ENCODE measurements around the gene STAMBP.
A peak's percentile ranks its signal among the peaks of the same experiment; 100 is the strongest.
"Not testable (repeated sequence)": the region's sequence is repeated elsewhere in the genome, so short reads cannot be mapped to it uniquely, and the experiment has no call there.

STAMBP gene

DNA sequence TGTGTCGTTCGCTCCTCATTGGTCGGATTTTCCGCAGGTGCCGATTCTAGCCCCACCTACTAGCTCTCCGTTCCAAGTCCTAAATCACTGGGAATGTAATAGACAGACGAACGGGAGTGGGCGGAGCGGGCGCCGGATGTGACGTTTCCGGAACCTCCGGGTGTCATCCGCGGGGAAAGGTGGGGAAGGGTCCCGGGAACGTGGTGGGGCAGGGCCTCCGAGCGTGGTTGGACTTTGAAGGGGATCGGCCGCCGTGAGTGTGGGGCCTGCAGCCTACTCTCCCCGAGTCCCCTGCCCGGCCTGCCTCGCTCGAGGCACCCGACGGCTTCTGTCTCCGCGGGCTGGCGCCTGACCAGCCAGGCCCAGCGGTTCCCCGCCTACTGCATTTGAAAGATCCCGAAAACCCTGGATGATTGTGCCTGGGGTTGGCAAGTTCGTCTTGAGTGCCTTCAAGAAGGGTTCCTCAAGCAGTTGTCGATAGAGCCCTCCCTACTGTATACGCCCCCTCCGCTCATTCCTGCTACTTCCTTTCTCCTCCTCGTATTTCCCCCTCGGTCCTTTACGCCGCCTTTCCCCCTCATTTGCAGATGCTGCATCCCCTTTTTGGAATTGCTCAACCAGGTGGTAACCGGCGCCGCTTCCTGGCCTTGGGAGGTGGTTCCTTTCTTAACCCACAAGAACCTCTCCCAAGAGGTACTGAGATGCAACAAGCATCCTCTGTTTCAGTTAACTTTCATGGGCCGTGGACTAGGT is at the start of gene STAMBP:
STAMBP (plus strand) TSS at position 144 of the 753 bp plus-strand sequence. CDS start 1,896 bp downstream, outside the sequence.
- Histone ChIP-seq H3K9ac (ENCODE audit: low read depth, low read length) (peak within 1 kb of the TSS; percentile 81), H3K4me1 (ENCODE audit: control insufficient read depth, insufficient read depth, low read length) (peaks cover 7% of the 10 kb centered on the region), H3K9me3 (ENCODE audit: control insufficient read depth, insufficient read depth, low read length) (no peaks in the 10 kb centered on the region), H3K36me3 (ENCODE audit: control insufficient read depth, insufficient read depth, low read length) (peaks cover 28% of the 10 kb centered on the region), H3K4me3 (ENCODE audit: low read depth, low read length) (peak within 1 kb of the TSS; percentile 85), H3K27me3 (ENCODE audit: control insufficient read depth, insufficient read depth, low read length) (peaks cover 8% of the 10 kb centered on the region; the same call in 1 of the 2 replicates), H3K27ac (ENCODE audit: low read depth, low read length) (peak within 1 kb of the TSS; percentile 92)

DNA sequence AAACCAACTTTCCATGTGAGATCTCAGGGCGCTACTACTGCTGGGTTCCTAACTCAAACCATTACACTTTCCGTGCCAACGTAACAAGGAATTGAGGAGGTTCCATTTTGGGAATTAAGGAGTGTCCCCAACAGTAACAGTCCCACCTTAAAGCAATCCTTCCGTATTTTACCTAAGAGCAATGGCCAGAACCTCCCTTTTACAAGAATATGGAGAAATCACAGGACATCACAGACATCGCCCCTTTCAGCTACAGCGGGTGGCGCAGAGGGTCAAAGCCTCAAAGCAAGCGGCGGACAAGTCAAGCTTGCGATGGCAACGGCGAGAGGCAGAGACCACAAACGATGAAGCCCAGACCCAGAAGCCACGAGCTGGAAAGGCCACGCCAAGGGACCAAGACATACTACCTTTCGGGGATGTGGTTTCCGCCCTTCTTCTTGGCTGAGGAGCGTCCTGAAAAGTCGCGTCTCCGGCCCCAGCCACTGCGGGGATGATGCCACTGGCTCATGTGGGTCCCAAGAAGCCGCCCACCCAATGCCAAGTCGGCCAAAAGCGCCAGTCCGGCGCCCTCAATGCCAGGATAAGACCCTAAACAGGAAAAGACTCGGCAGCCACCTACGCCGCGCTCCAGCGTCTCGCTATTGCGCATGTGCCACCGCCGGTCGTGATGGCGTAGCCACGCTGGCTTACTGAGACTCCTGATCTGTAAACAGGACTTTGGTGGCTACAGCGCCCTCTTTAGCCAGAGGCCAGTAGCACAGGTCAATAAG is 49.1 kb upstream of the STAMBP start, which contains the start of gene DUSP11:
DUSP11 (minus strand) TSS at position 637 of the 770 bp plus-strand sequence; CDS start at position 508, 129 bp downstream.
- H3K9me3 ChIP-seq (ENCODE audit: control insufficient read depth, insufficient read depth, low read length): no peaks in the 10 kb centered on the region
- peaks cover 26% of the 10 kb centered on the region for H3K36me3 ChIP-seq (ENCODE audit: control insufficient read depth, insufficient read depth, low read length)
- H3K4me3 ChIP-seq (ENCODE audit: low read depth, low read length): peak within 1 kb of the TSS; percentile 87
- peak within 1 kb of the TSS; percentile 92 for H3K9ac ChIP-seq (ENCODE audit: low read depth, low read length)
- H3K27ac ChIP-seq (ENCODE audit: low read depth, low read length): peak within 1 kb of the TSS; percentile 80
- H3K27me3 ChIP-seq (ENCODE audit: control insufficient read depth, insufficient read depth, low read length): no peaks in the 10 kb centered on the region
- 0 out of 2 replicates have a peak, but pooled peaks cover 3% of the 10 kb centered on the region for H3K4me1 ChIP-seq (ENCODE audit: control insufficient read depth, insufficient read depth, low read length)

- H3K4me3 ChIP-seq (ENCODE audit: low read depth, low read length): peak overlapping the region; percentile 87; the same call in 1 of the 2 replicates
- H3K9me3 ChIP-seq (ENCODE audit: control insufficient read depth, insufficient read depth, low read length): no peaks in the 10 kb centered on the region
- no peak overlapping the region for H3K27ac ChIP-seq (ENCODE audit: low read depth, low read length)
- no peak overlapping the region for H3K9ac ChIP-seq (ENCODE audit: low read depth, low read length)
- no peaks in the 10 kb centered on the region for H3K27me3 ChIP-seq (ENCODE audit: control insufficient read depth, insufficient read depth, low read length)
- 0 out of 2 replicates have a peak, but pooled peaks cover 3% of the 10 kb centered on the region for H3K4me1 ChIP-seq (ENCODE audit: control insufficient read depth, insufficient read depth, low read length)
- H3K36me3 ChIP-seq (ENCODE audit: control insufficient read depth, insufficient read depth, low read length): peaks cover 21% of the 10 kb centered on the region
These were observed 48.6 kb upstream of the STAMBP start for GRCh38 chr2:73780237-73780582.

DNA sequence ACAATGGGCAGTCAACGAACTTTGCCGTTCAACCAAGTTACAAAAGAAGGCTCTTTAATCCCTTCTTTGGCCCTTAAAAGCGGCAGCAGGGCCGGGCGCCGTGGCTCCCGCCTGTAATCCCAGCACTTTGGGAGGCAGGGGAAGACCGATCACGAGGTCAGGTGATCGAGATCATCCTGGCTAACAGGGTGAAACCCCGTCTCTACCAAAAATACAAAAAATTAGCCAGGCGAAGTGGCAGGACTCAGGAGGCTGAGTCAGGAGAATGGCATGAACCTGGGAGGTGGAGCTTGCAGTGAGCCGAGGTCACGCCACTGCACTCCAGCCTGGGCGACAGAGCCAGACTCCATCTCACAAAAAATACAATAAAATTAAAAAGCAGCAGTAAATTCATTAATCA is 45.4 kb upstream of the STAMBP start:
- not testable (repeated sequence) for H3K36me3 ChIP-seq (ENCODE audit: control insufficient read depth, insufficient read depth, low read length); H3K4me1 ChIP-seq (ENCODE audit: control insufficient read depth, insufficient read depth, low read length); H3K9me3 ChIP-seq (ENCODE audit: control insufficient read depth, insufficient read depth, low read length); H3K27ac ChIP-seq (ENCODE audit: low read depth, low read length); H3K27me3 ChIP-seq (ENCODE audit: control insufficient read depth, insufficient read depth, low read length); H3K9ac ChIP-seq (ENCODE audit: low read depth, low read length); H3K4me3 ChIP-seq (ENCODE audit: low read depth, low read length)

- H3K36me3 ChIP-seq (ENCODE audit: control insufficient read depth, insufficient read depth, low read length); H3K4me1 ChIP-seq (ENCODE audit: control insufficient read depth, insufficient read depth, low read length); H3K27me3 ChIP-seq (ENCODE audit: control insufficient read depth, insufficient read depth, low read length); H3K4me3 ChIP-seq (ENCODE audit: low read depth, low read length); H3K9ac ChIP-seq (ENCODE audit: low read depth, low read length); H3K27ac ChIP-seq (ENCODE audit: low read depth, low read length); H3K9me3 ChIP-seq (ENCODE audit: control insufficient read depth, insufficient read depth, low read length): not testable (repeated sequence)
These were observed 44.9 kb upstream of the STAMBP start, which contains the start of gene C2orf78 for GRCh38 chr2:73783883-73784282. TSS of gene C2orf78 (plus strand) at chr2:73784183. CDS start at chr2:73784310, 127 bp downstream.

DNA sequence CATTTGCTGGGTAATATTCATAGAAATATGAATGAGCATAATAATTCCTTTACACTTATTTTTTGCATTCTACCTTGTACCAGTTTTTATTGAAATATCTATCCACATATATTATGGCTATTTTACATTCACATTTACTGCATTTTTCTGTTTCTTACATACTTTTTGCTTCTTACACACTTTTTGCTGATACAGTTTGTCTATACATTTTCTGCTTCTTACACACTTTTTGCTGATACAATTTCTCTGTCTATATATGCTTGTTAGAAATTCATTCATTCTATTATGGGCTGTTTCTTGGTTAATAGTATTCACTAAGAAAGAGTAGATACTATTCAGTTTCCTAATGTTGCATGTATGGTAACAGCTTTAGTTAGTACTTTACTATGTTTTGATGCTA is 16.9 kb upstream of the STAMBP start:
- H3K27ac ChIP-seq (ENCODE audit: low read depth, low read length): no peak overlapping the region

GRCh38 chr2:73812635-73813034 is 16.1 kb upstream of the STAMBP start:
- no peak overlapping the region for H3K4me3 ChIP-seq (ENCODE audit: low read depth, low read length)
- no peaks in the 10 kb centered on the region for H3K9me3 ChIP-seq (ENCODE audit: control insufficient read depth, insufficient read depth, low read length)
- no peak overlapping the region for H3K27ac ChIP-seq (ENCODE audit: low read depth, low read length)
- H3K9ac ChIP-seq (ENCODE audit: low read depth, low read length): no peak overlapping the region
- H3K4me1 ChIP-seq (ENCODE audit: control insufficient read depth, insufficient read depth, low read length): no peaks in the 10 kb centered on the region
- H3K27me3 ChIP-seq (ENCODE audit: control insufficient read depth, insufficient read depth, low read length): peaks cover 18% of the 10 kb centered on the region
- H3K36me3 ChIP-seq (ENCODE audit: control insufficient read depth, insufficient read depth, low read length): no peaks in the 10 kb centered on the region

More for the DNA sequence above, 16.9 kb upstream of the STAMBP start:
- Histone ChIP-seq H3K36me3 (ENCODE audit: control insufficient read depth, insufficient read depth, low read length) (no peaks in the 10 kb centered on the region), H3K4me1 (ENCODE audit: control insufficient read depth, insufficient read depth, low read length) (no peaks in the 10 kb centered on the region), H3K27me3 (ENCODE audit: control insufficient read depth, insufficient read depth, low read length) (peaks cover 18% of the 10 kb centered on the region), H3K4me3 (ENCODE audit: low read depth, low read length) (no peak overlapping the region), H3K9ac (ENCODE audit: low read depth, low read length) (no peak overlapping the region), H3K9me3 (ENCODE audit: control insufficient read depth, insufficient read depth, low read length) (no peaks in the 10 kb centered on the region)

- H3K9me3 ChIP-seq (ENCODE audit: control insufficient read depth, insufficient read depth, low read length): no peaks in the 10 kb centered on the region
- no peak overlapping the region for H3K4me3 ChIP-seq (ENCODE audit: low read depth, low read length)
- H3K36me3 ChIP-seq (ENCODE audit: control insufficient read depth, insufficient read depth, low read length): no peaks in the 10 kb centered on the region
- H3K9ac ChIP-seq (ENCODE audit: low read depth, low read length): no peak overlapping the region
- peaks cover 12% of the 10 kb centered on the region; the same call in 1 of the 2 replicates for H3K27me3 ChIP-seq (ENCODE audit: control insufficient read depth, insufficient read depth, low read length)
- no peaks in the 10 kb centered on the region for H3K4me1 ChIP-seq (ENCODE audit: control insufficient read depth, insufficient read depth, low read length)
- H3K27ac ChIP-seq (ENCODE audit: low read depth, low read length): no peak overlapping the region
These were observed 10.5 kb upstream of the STAMBP start for GRCh38 chr2:73818296-73818695.

DNA sequence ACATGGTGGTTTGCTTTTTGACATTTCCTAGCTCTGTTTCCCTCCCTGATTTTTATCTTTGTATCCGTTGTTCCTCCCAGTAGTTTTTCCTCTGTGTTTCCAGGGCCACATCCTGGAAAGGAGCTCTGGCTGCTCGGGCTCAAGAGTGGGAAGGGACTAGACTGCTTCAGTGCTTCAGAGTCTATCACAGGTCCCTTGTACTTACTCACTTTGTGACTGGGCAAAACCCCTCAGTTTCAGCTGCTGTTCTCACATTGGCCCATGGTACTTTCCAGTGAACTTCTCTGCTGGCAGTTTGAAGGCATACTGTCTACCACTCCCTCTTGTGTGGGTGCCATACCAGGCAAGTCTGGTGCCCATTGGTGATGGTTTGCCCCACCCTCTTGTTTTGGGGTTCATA is 7.5 kb upstream of the STAMBP start:
- no peak overlapping the region for H3K27ac ChIP-seq (ENCODE audit: low read depth, low read length)

DNA sequence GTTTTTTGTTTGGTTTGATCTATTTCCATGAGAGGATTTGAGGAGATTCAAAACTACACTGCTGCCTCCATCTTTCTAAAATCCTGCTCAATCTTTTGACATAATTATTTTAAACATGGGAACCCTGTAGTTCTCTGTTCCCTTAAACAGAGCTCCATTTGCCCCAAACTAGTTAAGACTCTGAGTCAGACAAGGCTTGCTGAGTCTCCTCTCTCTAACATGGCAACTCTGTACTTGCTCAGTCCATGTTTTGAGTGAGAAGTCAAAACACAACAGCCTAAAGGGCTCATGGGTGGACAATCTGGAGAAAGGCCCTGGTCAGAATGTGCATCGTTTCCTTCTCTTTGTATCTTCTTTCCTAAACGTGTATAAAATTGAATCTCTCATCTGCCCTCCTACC is 7.1 kb upstream of the STAMBP start:
- Histone ChIP-seq H3K9me3 (ENCODE audit: control insufficient read depth, insufficient read depth, low read length) (no peaks in the 10 kb centered on the region), H3K4me3 (ENCODE audit: low read depth, low read length) (no peak overlapping the region), H3K36me3 (ENCODE audit: control insufficient read depth, insufficient read depth, low read length) (no peaks in the 10 kb centered on the region), H3K27me3 (ENCODE audit: control insufficient read depth, insufficient read depth, low read length) (peaks cover 8% of the 10 kb centered on the region; the same call in 1 of the 2 replicates), H3K9ac (ENCODE audit: low read depth, low read length) (no peak overlapping the region), H3K4me1 (ENCODE audit: control insufficient read depth, insufficient read depth, low read length) (no peaks in the 10 kb centered on the region), H3K27ac (ENCODE audit: low read depth, low read length) (no peak overlapping the region)

More for the DNA sequence above, 7.5 kb upstream of the STAMBP start:
- no peaks in the 10 kb centered on the region for H3K9me3 ChIP-seq (ENCODE audit: control insufficient read depth, insufficient read depth, low read length)
- H3K4me1 ChIP-seq (ENCODE audit: control insufficient read depth, insufficient read depth, low read length): no peaks in the 10 kb centered on the region
- peaks cover 3% of the 10 kb centered on the region; the same call in 1 of the 2 replicates for H3K27me3 ChIP-seq (ENCODE audit: control insufficient read depth, insufficient read depth, low read length)
- no peak overlapping the region for H3K9ac ChIP-seq (ENCODE audit: low read depth, low read length)
- H3K36me3 ChIP-seq (ENCODE audit: control insufficient read depth, insufficient read depth, low read length): no peaks in the 10 kb centered on the region
- no peak overlapping the region for H3K4me3 ChIP-seq (ENCODE audit: low read depth, low read length)

DNA sequence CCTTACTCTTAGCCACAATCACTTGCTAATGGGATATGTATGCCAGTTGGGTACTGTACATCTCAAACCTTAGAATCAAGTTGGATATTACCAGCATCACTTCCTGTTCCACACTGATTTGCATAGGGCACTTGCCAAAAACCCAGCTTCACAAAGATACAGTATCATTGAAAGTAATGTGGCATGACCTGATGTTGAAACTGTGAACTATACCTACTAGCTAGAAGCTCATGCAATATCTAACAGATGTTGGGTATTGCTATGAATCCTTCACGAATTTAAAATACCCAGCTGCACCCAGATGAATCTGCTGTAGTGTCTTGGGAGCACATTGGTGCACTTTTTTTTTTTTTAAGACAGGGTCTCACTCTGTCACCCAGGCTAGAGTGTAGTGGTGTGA is 6.5 kb upstream of the STAMBP start:
- H3K4me3 ChIP-seq (ENCODE audit: low read depth, low read length): no peak overlapping the region
- no peaks in the 10 kb centered on the region for H3K9me3 ChIP-seq (ENCODE audit: control insufficient read depth, insufficient read depth, low read length)
- H3K4me1 ChIP-seq (ENCODE audit: control insufficient read depth, insufficient read depth, low read length): no peaks in the 10 kb centered on the region
- no peak overlapping the region for H3K27ac ChIP-seq (ENCODE audit: low read depth, low read length)
- H3K9ac ChIP-seq (ENCODE audit: low read depth, low read length): no peak overlapping the region
- peaks cover 8% of the 10 kb centered on the region; the same call in 1 of the 2 replicates for H3K27me3 ChIP-seq (ENCODE audit: control insufficient read depth, insufficient read depth, low read length)
- no peaks in the 10 kb centered on the region for H3K36me3 ChIP-seq (ENCODE audit: control insufficient read depth, insufficient read depth, low read length)

Measured in HUES48 (cell line).